ENCODE measurements around the gene IRF2BP2.
A peak's percentile ranks its signal among the peaks of the same experiment; 100 is the strongest.
"Not testable (repeated sequence)": the region's sequence is repeated elsewhere in the genome, so short reads cannot be mapped to it uniquely, and the experiment has no call there.

Gene IRF2BP2

GRCh38 chr1:234610061-234610665 is at the start of gene IRF2BP2:
Gene IRF2BP2 (minus strand): TSS chr1:234610178. CDS start chr1:234609494, 684 bp downstream.
- DNase-seq (ENCODE audit: low read depth), result no peak

- DNase-seq (ENCODE audit: low read depth), result peak; percentile 55
Observed at GRCh38 chr1:234659538-234659937, 49.6 kb upstream of the IRF2BP2 start.

GRCh38 chr1:234658138-234658537 is 48.2 kb upstream of the IRF2BP2 start:
- no peak for DNase-seq (ENCODE audit: low read depth)

DNA sequence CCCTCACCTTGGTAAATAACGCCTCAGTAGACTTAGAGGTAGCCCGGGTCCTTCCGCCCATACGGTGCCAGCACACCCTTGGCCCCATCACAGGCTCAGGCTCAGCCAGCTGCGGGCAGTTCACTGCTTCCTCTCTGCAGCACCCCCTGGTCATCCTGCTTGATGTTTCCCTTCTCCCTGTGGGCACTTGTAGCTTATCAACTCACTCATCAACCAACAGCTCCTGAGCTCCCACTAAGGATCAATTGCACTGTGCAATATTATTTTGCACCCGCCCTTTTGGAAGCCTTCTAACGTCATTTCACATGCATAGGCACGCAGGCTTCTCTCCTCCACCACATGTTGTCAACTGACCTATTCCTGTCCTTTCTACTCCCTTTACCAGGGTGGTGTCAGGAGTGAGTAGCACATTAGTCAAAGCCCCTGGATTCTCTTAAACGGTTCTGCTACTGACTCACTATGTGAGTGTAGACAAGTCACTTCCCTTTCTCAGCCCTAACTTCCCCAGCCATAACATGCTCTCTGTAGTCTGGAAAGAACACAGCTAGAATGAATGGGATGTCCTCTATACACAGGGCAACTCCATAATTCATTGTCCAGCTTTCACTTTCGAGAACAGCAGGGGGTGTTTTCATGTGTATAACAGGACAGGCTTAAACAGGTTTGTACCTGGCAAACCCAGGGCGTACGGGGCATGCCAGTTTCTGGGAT is 47.1 kb upstream of the IRF2BP2 start:
- peak; percentile 92 for DNase-seq (ENCODE audit: low read depth)

DNA sequence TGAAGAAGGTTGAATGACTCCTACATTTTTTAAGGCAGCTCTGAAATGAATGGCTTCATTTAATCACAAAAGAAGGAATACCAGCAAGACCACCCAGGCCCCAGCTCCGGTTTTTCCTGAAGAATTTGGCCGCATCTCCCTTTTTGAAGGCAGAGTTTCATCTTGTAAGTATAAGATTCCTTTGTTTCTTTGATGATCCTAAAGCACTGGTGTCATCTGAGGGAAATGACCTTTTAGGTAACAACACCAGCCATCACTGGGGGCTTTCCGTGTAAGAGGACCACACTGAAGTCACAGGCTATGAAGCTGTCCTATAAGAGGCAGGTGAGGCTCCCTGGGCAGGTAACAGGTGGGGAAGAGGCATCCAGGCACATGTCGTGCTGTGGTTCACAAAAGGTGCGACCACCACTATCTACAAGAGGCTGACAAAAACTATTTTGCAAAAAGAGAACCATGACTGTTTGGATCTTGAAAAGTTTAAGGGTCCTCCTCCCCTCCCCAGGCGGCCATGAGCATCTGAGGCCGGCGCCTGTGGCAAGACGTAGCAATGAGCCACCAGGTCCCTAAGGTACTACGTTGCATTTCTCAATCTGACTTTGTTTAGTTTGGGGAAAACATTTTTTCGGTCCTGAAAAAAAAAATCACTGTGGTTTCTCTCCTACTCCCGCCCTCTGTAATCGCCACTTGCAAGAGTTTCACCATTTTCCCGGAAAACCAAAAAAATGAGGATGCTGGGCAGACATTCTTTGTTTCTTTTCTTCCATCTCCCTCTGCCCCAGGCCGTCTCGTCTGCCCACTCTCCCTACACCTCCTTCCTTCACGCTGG is 46.3 kb upstream of the IRF2BP2 start:
- DNase-seq (ENCODE audit: low read depth), result no peak

DNA sequence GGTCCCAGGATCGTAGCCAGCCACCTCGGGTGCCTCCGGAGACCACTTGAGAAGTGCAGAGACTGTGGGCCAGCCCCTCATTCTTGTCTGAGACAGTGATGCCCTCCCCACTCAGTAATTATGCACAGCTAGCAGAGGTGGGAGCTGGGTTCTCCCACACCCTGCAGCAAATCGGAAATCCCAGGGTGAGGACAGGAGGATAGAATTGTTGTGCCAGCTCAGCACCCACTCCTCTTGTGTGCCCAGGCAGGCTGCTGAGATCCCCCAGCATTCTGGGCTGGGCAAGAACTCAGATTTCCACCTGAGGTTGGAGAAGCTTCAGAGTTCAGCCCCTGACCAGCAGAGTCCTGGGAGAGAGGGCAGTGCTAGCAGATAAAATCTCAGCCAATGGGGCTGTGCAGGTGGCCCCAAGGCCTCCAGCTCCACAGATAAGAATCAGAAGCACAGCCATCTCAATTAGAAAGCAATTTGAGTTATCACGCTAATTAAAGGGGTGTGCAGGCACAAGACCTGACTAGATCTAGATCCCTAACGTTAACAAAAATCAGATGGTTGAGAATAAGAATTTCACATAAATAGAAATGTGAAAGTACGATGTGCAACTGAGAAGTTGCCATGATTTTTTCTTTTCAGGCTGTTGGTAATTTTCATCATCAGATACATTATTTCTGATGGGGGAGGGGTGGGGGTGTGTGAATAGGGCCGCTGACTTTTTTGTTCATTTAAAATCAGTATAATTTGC is 45.5 kb upstream of the IRF2BP2 start:
- no peak for DNase-seq (ENCODE audit: low read depth)

DNA sequence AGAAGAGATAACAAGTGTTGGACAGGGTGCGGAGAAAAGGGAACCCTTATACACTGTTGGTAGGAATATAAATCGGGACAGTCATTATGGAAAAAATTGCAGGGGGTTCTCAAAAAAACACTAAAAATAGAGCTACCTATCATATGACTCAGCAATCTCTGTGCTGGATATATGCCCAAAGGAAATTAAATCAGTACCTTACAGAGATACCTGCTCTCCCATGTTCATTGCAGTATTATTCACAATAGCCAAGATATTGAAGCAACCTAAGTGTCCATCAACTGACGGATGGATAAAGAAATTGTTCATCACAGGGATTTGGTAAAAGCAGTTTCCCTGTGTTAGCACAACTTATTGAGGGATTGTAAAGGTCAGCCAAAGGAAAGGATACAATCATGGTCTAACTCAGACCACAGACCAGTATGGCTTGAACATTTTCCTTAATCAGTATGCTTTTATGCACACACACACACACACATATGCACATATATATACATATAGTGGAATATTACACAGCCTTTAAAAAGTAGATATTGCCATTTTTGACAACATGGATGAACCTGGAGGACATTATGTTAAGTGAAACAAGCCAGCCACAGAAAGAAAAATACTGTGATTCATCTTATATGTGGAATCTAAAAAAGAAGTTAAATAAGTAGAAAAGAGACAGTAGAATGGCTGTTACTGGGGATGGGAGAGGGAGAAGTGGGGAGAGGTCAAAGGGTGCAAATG is 44.2 kb upstream of the IRF2BP2 start:
- DNase-seq (ENCODE audit: low read depth), result no peak

GRCh38 chr1:234649432-234650081 is 39.6 kb upstream of the IRF2BP2 start:
- no peak for DNase-seq (ENCODE audit: low read depth)

DNA sequence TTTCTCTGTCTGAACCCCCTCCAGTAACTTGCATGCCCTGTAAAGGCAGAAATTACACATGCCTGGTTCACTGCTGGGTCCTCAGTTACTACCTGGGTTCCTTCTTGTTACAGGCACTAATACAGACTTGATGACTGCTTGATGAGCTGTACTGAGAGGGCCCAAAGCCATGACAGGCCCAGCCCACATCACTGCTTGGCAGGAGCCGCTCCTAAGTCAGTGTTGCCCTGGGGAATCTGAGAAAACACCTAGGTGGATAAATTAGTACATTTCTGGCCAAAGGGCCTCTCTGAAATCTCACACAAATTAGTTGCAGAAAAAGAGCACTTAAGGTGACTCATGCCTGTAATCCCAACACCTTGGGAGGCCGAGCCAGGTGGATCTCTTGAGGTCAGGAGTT is 37.8 kb upstream of the IRF2BP2 start:
- no peak for DNase-seq (ENCODE audit: low read depth)

- no peak for DNase-seq (ENCODE audit: low read depth)
Observed at GRCh38 chr1:234647245-234647644, 37.3 kb upstream of the IRF2BP2 start.

- DNase-seq (ENCODE audit: low read depth), result no peak
Observed at GRCh38 chr1:234645964-234646363, 36.0 kb upstream of the IRF2BP2 start.

- no peak for DNase-seq (ENCODE audit: low read depth)
Observed at GRCh38 chr1:234645474-234645953, 35.5 kb upstream of the IRF2BP2 start.

DNA sequence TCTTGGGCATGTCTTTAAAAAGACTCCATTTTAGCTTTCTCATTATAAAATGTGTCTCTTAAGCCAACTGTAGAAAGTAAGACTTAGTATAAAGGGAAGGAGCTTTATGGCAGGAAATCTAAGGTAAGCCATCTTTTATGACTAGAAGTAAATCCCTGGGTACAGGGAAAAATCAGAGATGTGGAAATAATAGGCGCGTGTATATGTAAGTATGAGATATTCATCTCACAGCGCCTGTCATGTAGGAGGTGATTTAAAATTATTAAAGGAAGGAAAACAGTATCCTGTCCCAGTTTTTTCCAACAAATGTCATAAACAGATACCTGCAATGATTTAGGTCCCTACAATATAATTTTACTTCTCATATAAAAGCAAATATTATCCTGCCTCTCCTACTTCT is 35.0 kb upstream of the IRF2BP2 start:
- no peak for DNase-seq (ENCODE audit: low read depth)

GRCh38 chr1:234643850-234644134 is 33.8 kb upstream of the IRF2BP2 start:
- DNase-seq (ENCODE audit: low read depth), result no peak

DNA sequence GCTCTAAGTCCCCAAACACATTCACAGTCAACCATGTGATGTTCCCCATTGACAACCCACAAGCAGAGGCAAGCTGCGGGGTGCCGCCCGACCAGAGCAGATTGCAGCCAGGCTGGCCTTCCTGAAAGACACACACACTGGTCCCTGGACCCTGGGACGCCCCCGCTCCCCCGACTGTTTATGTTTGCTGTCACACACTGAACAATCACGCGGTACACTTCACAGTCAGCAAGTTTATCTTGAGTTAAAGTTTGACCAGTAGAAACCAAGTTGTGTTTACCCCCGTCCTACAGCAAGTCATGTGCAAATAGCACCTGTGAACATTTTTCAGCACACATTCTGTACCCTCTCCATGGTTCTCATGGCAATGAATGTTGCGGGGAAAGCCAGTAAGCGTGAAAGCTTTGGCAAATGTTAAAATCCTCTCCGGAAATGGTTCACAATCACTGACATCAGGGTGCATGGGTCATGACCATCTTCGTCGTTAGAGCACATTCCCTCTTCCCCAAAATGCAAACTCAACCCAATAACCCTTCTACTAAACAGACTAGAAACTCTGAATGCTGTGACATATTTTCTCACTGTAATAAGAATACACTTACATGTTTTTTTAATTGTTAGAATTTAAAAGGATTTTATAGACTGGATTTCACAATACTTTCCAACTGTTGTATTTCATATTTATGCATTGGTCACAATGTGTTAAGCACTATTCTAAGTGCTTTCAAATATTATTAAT is 33.3 kb upstream of the IRF2BP2 start:
- DNase-seq (ENCODE audit: low read depth), result no peak

DNA sequence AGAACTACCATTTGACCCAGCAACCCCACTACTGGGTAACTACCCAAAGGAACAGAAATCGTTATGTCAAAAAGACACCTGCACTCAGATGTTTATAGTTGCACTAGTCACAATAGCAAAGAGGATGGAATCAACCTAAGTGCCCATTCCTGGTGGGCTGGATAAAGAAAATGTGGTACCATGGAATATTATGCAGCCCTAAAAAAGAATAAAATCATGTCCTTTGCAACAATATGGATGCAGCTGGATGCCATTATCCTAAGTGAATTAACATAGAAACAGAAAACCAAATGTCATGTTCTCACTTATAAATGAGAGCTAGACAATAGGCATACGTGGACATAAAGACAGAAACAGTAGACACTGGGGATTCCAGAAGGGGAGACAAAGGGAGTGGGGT is 32.5 kb upstream of the IRF2BP2 start:
- DNase-seq (ENCODE audit: low read depth), result no peak

DNA sequence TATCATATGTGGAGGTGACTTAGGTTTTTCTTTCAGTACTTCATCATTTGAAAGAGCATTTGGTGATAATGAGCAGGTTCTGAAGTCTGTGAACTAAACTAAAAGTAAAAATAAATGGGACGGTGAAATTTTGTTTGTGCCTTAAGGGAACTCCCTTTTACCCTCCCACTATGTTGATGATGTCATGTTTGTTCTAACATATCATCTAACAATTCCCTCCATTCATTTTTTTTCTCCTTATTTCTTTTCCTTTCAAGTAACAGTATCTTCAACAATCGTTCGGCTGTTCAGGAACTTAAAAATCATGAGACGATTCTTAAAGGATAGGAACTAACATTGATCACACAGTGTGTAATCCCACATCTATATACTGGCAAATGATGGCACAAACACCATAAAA is 30.0 kb upstream of the IRF2BP2 start:
- DNase-seq (ENCODE audit: low read depth), result no peak

GRCh38 chr1:234638832-234639799 is 29.1 kb upstream of the IRF2BP2 start:
- DNase-seq (ENCODE audit: low read depth), result no peak

DNA sequence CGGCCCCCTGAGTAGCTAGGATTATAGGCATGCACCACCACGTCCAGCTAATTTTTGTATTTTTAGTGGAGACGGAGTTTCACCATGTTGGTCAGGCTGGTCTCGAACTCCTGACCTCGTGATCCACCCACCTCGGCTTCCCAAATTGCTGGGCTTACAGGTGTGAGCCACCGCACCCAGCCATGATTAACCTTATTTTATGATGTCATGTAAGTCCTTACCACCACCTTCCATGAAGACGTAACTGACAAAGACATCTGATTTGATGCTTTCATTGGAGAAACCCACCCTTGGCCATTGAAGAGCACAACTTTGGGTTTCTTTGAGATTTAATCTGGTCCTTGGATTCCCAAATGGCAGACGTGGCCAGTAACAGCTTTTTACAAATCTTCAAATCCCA is 24.9 kb upstream of the IRF2BP2 start:
- not testable (repeated sequence) for DNase-seq (ENCODE audit: low read depth)
